Activated naive CD4-positive, alpha-beta T cell treated with anti-CD3 and anti-CD28 coated beads, Interleukin-2, amount 50 U/mL, for 16 hours (primary cell): ENCODE data around the gene PHLDA2.

Experiments
- DNase-seq: peaks from one replicate; pipeline ENCODE4 v3.0.0-alpha.2; 2020

Gene PHLDA2

GRCh38 chr11:2928605-2929530 is at the start of gene PHLDA2:
Gene PHLDA2 (minus strand): TSS chr11:2929420. CDS start chr11:2929364, 56 bp downstream.
- peak; percentile 58 for DNase-seq

- no peak for DNase-seq
These were observed 47.9 kb upstream of the PHLDA2 start for GRCh38 chr11:2977113-2977512.

GRCh38 chr11:2976294-2977063 is 47.3 kb upstream of the PHLDA2 start:
- DNase-seq, result no peak

- peak; percentile 38 for DNase-seq
These were observed 46.4 kb upstream of the PHLDA2 start for GRCh38 chr11:2975594-2975993.

GRCh38 chr11:2974272-2974671 is 45.1 kb upstream of the PHLDA2 start:
- DNase-seq, result no peak

GRCh38 chr11:2968341-2968900 is 39.2 kb upstream of the PHLDA2 start:
- no peak for DNase-seq

- no peak for DNase-seq
These were observed 35.6 kb upstream of the PHLDA2 start for GRCh38 chr11:2964782-2965181.

GRCh38 chr11:2963761-2964160 is 34.5 kb upstream of the PHLDA2 start:
- no peak for DNase-seq

- no peak for DNase-seq
These were observed 34.0 kb upstream of the PHLDA2 start for GRCh38 chr11:2963112-2963754.

- no peak for DNase-seq
These were observed 31.9 kb upstream of the PHLDA2 start for GRCh38 chr11:2961080-2961479.

- no peak for DNase-seq
These were observed 30.9 kb upstream of the PHLDA2 start for GRCh38 chr11:2960139-2960538.

- no peak for DNase-seq
These were observed 29.0 kb upstream of the PHLDA2 start for GRCh38 chr11:2958251-2958650.

GRCh38 chr11:2955906-2956476 is 26.8 kb upstream of the PHLDA2 start:
- DNase-seq, result no peak

- no peak for DNase-seq
These were observed 25.0 kb upstream of the PHLDA2 start for GRCh38 chr11:2954263-2954662.

GRCh38 chr11:2952290-2952689 is 23.1 kb upstream of the PHLDA2 start:
- DNase-seq, result no peak

- DNase-seq, result no peak
These were observed 22.3 kb upstream of the PHLDA2 start for GRCh38 chr11:2951231-2952110.

GRCh38 chr11:2950825-2951224 is 21.6 kb upstream of the PHLDA2 start:
- DNase-seq, result no peak

- no peak for DNase-seq
These were observed 20.7 kb upstream of the PHLDA2 start for GRCh38 chr11:2949920-2950319.

- no peak for DNase-seq
These were observed 18.5 kb upstream of the PHLDA2 start for GRCh38 chr11:2947744-2948143.

- no peak for DNase-seq
These were observed 16.6 kb upstream of the PHLDA2 start for GRCh38 chr11:2945757-2946287.

GRCh38 chr11:2945031-2945756 is 16.0 kb upstream of the PHLDA2 start:
- peak; percentile 46 for DNase-seq
